Uterus (tissue), 4 donors: ENCODE results near the gene CBLC. TPM values are rescaled to one million over a fixed set of nuclear protein-coding genes. Genes with fewer than 3 reads are reported as not detected.

ENCODE experiments used
- DNase-seq, 2 donors: peaks; one replicate each; pipeline ENCODE4 v3.0.0-alpha.2; 2019 to 2020
- H3K27ac ChIP-seq, 2 donors: fragments of 200-600 bp; sonication (generic); 1 replicate in 1 of 2; 2 replicates in 1 of 2; pipeline ENCODE4 v1.5.1; 2016 to 2018
- H3K27me3 ChIP-seq, 2 donors: fragments of 200-600 bp; sonication (generic); one replicate each; pipeline ENCODE4 v1.5.1; 2018 to 2019; ENCODE audit warnings: control low read depth in 1 of 2
- H3K36me3 ChIP-seq, 2 donors: fragments of 200-600 bp; sonication (generic); one replicate each; pipeline ENCODE4 v1.5.1; 2019; ENCODE audit warnings: control low read depth in 1 of 2
- H3K4me1 ChIP-seq, 2 donors: fragments of 200-600 bp; sonication (generic); one replicate each; pipeline ENCODE4 v1.5.1; 2018 to 2019; ENCODE audit warnings: control low read depth in 1 of 2
- H3K4me3 ChIP-seq, 2 donors: fragments of 200-600 bp; sonication (generic); 1 replicate in 1 of 2; 2 replicates in 1 of 2; pipeline ENCODE4 v1.5.1; 2018 to 2019; ENCODE audit warnings: mild to moderate bottlenecking in 1 of 2
- H3K9me3 ChIP-seq, 2 donors: fragments of 200-600 bp; sonication (generic); one replicate each; pipeline ENCODE4 v1.5.1; 2019; ENCODE audit warnings: control low read depth in 1 of 2
- CTCF ChIP-seq, 4 experiments: fragments of 200-600 bp in 2 of 4; fragments of 450-650 bp in 2 of 4; sonication (generic) in 2 of 4; IDR thresholded peaks; one replicate each; pipeline ENCODE4 v1.5.1; 2016 to 2019; ENCODE audit warnings: antibody characterized with exemption in 4 of 4, mild to moderate bottlenecking in 2 of 4, moderate library complexity in 1 of 4
- POLR2A ChIP-seq, 2 donors: fragments of 450-650 bp; IDR thresholded peaks; one replicate each; pipeline ENCODE4 v1.6.1; 2016; ENCODE audit warnings: antibody characterized with exemption in 2 of 2, mild to moderate bottlenecking in 1 of 2, moderate library complexity in 1 of 2
- intact Hi-C: fragments of 100-400 bp; cut with DNase I; formaldehyde crosslinking; loops from one replicate; pipeline ENCODE4 v1.15.1; 2023; ENCODE audit warnings: low total_unique reads
- total RNA-seq, 4 donors: library from RNA; depleted of rRNA in 3 of 4; stranded (reverse); fragments of >200 nt in 3 of 4; gene quantifications; one replicate each; pipeline versions ENCODE4 v1.1.0 to v1.2.4, GENCODE V29; 2014 to 2023
- donor health status: DM: yes; HTN: yes; CAD: no.

Gene CBLC
- total RNA-seq, 4 donors from 2014 or later, result 0.29 to 5.8 TPM; not detected in 2

- Histone ChIP-seq H3K36me3 (no peaks in the 10 kb centered on the region), H3K9me3 (no peaks in the 10 kb centered on the region), H3K27ac (no peak overlapping the region), H3K4me1 (no peaks in the 10 kb centered on the region), H3K27me3 (no peaks in the 10 kb centered on the region), H3K4me3 (no peak overlapping the region)
- DNase-seq, result no peak
- intact Hi-C loops, result no loop called here
- no peak for TF ChIP-seq CTCF (IDR thresholded peaks at IDR 0.05)
- no peak for TF ChIP-seq POLR2A (IDR thresholded peaks at IDR 0.05)
These were observed 5.0 kb downstream of the CBLC start for GRCh38 chr19:44782729-44783128.

GRCh38 chr19:44783545-44783944 is 5.9 kb downstream of the CBLC start:
- no peaks in the 10 kb centered on the region for H3K9me3 ChIP-seq
- H3K27ac ChIP-seq, result no peak overlapping the region
- DNase-seq, result no peak
- H3K27me3 ChIP-seq, result no peaks in the 10 kb centered on the region
- intact Hi-C loops, result no loop called here
- no peaks in the 10 kb centered on the region for H3K4me1 ChIP-seq
- H3K36me3 ChIP-seq, result no peaks in the 10 kb centered on the region
- H3K4me3 ChIP-seq, result no peak overlapping the region
- TF ChIP-seq CTCF (IDR thresholded peaks at IDR 0.05) (no peak), POLR2A (IDR thresholded peaks at IDR 0.05) (no peak)

GRCh38 chr19:44785271-44785670 is 7.6 kb downstream of the CBLC start:
- TF ChIP-seq CTCF (IDR thresholded peaks at IDR 0.05) (no peak), POLR2A (IDR thresholded peaks at IDR 0.05) (no peak)
- no peaks in the 10 kb centered on the region for H3K4me1 ChIP-seq
- no peaks in the 10 kb centered on the region for H3K27me3 ChIP-seq
- H3K27ac ChIP-seq, result no peak overlapping the region
- no peak for DNase-seq
- intact Hi-C loops, result no loop called here
- H3K9me3 ChIP-seq, result no peaks in the 10 kb centered on the region
- no peak overlapping the region for H3K4me3 ChIP-seq
- no peaks in the 10 kb centered on the region for H3K36me3 ChIP-seq

GRCh38 chr19:44785993-44786392 is 8.3 kb downstream of the CBLC start:
- Histone ChIP-seq H3K36me3 (no peaks in the 10 kb centered on the region), H3K27me3 (no peaks in the 10 kb centered on the region), H3K9me3 (no peaks in the 10 kb centered on the region), H3K4me3 (no peak overlapping the region), H3K4me1 (no peaks in the 10 kb centered on the region), H3K27ac (no peak overlapping the region)
- TF ChIP-seq POLR2A (IDR thresholded peaks at IDR 0.05) (no peak), CTCF (IDR thresholded peaks at IDR 0.05) (no peak)
- DNase-seq, result no peak
- intact Hi-C loops, result no loop called here

GRCh38 chr19:44788971-44789370 is 11.3 kb downstream of the CBLC start:
- H3K4me1 ChIP-seq, result no peaks in the 10 kb centered on the region
- no peak for TF ChIP-seq POLR2A (IDR thresholded peaks at IDR 0.05)
- TF ChIP-seq CTCF (IDR thresholded peaks at IDR 0.05), result no peak
- no peak overlapping the region for H3K27ac ChIP-seq
- H3K27me3 ChIP-seq, result no peaks in the 10 kb centered on the region
- DNase-seq, result no peak
- no peak overlapping the region for H3K4me3 ChIP-seq
- intact Hi-C loops, result no loop called here
- H3K36me3 ChIP-seq, result no peaks in the 10 kb centered on the region
- H3K9me3 ChIP-seq, result no peaks in the 10 kb centered on the region
